Chondrocyte (in vitro differentiated cells): Measurements from ENCODE around the gene ATP13A3. TPM values are rescaled to one million over a fixed set of nuclear protein-coding genes. Genes with fewer than 3 reads are reported as not detected.

Experiments used
- DNase-seq: peaks from one replicate; pipeline ENCODE4 v3.0.0; 2021; ENCODE audit warnings: mixed read lengths, low spot score
- H3K27ac Mint-ChIP-seq: one replicate; pipeline ENCODE4 v1.8.0; 2021; ENCODE audit warnings: mild to moderate bottlenecking, moderate library complexity, mixed read lengths; ENCODE audit not compliant: unreplicated experiment
- H3K27me3 Mint-ChIP-seq: 2 replicates; pipeline ENCODE4 v1.8.0; 2021; ENCODE audit warnings: low read depth, mixed read lengths
- H3K36me3 Mint-ChIP-seq: 2 replicates; pipeline ENCODE4 v1.8.0; 2021; ENCODE audit warnings: low read depth, mixed read lengths
- H3K4me1 Mint-ChIP-seq: 2 replicates; pipeline ENCODE4 v1.8.0; 2021; ENCODE audit warnings: low read depth, mild to moderate bottlenecking, mixed read lengths
- H3K4me3 Mint-ChIP-seq: one replicate; pipeline ENCODE4 v1.8.0; 2021; ENCODE audit warnings: mild to moderate bottlenecking, moderate library complexity, mixed read lengths; ENCODE audit not compliant: unreplicated experiment
- H3K9me3 Mint-ChIP-seq: 2 replicates; pipeline ENCODE4 v1.8.0; 2021; ENCODE audit warnings: low read depth, mixed read lengths
- total RNA-seq: library from RNA; stranded (reverse); gene quantifications from 3 replicates; pipeline ENCODE4 v1.2.1, GENCODE V29; 2021
- TF ChIP-seq, protein P1 (sequence below): fragments of 200-600 bp; sonication (generic); IDR thresholded peaks from 2 replicates; pipeline ENCODE4 v1.5.0; 2021; ENCODE audit warnings: antibody characterized with exemption, mild to moderate bottlenecking, moderate library complexity

Gene ATP13A3
- total RNA-seq, 1 donor from 2014 or later = 87.7 TPM

DNA sequence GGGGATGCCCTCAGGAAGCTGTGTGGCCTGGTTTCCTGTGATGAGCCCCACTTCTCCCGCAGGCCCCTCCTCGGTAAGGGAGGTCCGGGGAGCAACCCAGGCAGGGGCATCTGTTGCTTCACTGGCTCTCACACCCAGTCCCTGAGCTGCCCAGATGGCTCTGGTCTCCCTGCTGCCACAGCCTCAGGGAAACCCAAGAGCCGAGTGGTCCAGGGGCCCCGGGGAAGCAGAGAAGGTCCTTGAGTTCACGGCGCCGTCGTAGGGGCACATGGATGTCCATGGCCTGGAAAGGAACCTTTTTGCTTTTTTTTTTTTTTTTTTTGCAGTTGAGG is 103.9 kb downstream of the ATP13A3 start:
- no peaks in the 10 kb centered on the region for H3K9me3 Mint-ChIP-seq
- TF ChIP-seq, protein P1, sequence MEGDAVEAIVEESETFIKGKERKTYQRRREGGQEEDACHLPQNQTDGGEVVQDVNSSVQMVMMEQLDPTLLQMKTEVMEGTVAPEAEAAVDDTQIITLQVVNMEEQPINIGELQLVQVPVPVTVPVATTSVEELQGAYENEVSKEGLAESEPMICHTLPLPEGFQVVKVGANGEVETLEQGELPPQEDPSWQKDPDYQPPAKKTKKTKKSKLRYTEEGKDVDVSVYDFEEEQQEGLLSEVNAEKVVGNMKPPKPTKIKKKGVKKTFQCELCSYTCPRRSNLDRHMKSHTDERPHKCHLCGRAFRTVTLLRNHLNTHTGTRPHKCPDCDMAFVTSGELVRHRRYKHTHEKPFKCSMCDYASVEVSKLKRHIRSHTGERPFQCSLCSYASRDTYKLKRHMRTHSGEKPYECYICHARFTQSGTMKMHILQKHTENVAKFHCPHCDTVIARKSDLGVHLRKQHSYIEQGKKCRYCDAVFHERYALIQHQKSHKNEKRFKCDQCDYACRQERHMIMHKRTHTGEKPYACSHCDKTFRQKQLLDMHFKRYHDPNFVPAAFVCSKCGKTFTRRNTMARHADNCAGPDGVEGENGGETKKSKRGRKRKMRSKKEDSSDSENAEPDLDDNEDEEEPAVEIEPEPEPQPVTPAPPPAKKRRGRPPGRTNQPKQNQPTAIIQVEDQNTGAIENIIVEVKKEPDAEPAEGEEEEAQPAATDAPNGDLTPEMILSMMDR = no peak
- no peak overlapping the region for H3K27ac Mint-ChIP-seq
- H3K27me3 Mint-ChIP-seq = peaks cover 40% of the 10 kb centered on the region
- no peak for DNase-seq
- no peak overlapping the region for H3K4me3 Mint-ChIP-seq
- H3K36me3 Mint-ChIP-seq = no peaks in the 10 kb centered on the region
- H3K4me1 Mint-ChIP-seq = peaks cover 3% of the 10 kb centered on the region

- H3K4me1 Mint-ChIP-seq = peaks cover 3% of the 10 kb centered on the region
- H3K4me3 Mint-ChIP-seq = no peak overlapping the region
Measured at GRCh38 chr3:194382196-194382891, 104.5 kb downstream of the ATP13A3 start.

GRCh38 chr3:194381460-194381875 is 105.3 kb downstream of the ATP13A3 start:
- no peaks in the 10 kb centered on the region for H3K36me3 Mint-ChIP-seq
- peaks cover 32% of the 10 kb centered on the region for H3K27me3 Mint-ChIP-seq
- no peak overlapping the region for H3K4me3 Mint-ChIP-seq
- no peak for DNase-seq
- H3K4me1 Mint-ChIP-seq = peaks cover 3% of the 10 kb centered on the region
- no peak overlapping the region for H3K27ac Mint-ChIP-seq
- TF ChIP-seq, protein P1 = no peak
- no peaks in the 10 kb centered on the region for H3K9me3 Mint-ChIP-seq

More at GRCh38 chr3:194382196-194382891, 104.5 kb downstream of the ATP13A3 start:
- TF ChIP-seq, protein P1 = no peak
- Mint-ChIP-seq H3K36me3 (no peaks in the 10 kb centered on the region), H3K27me3 (peaks cover 40% of the 10 kb centered on the region), H3K9me3 (no peaks in the 10 kb centered on the region), H3K27ac (no peak overlapping the region)
- DNase-seq = no peak

GRCh38 chr3:194380326-194380725 is 106.5 kb downstream of the ATP13A3 start:
- DNase-seq = no peak
- Mint-ChIP-seq H3K9me3 (no peaks in the 10 kb centered on the region), H3K36me3 (no peaks in the 10 kb centered on the region), H3K27me3 (peaks cover 36% of the 10 kb centered on the region), H3K4me1 (peaks cover 3% of the 10 kb centered on the region), H3K4me3 (no peak overlapping the region), H3K27ac (no peak overlapping the region)
- TF ChIP-seq, protein P1 = no peak

GRCh38 chr3:194379651-194380050 is 107.2 kb downstream of the ATP13A3 start:
- Mint-ChIP-seq H3K9me3 (no peaks in the 10 kb centered on the region), H3K27me3 (peaks cover 40% of the 10 kb centered on the region), H3K4me1 (peaks cover 3% of the 10 kb centered on the region), H3K4me3 (no peak overlapping the region), H3K27ac (no peak overlapping the region), H3K36me3 (no peaks in the 10 kb centered on the region)
- DNase-seq = no peak
- TF ChIP-seq, protein P1 = no peak
